Testis (tissue), 2 donors: ENCODE results near the gene FILIP1.

ENCODE experiments used
- CTCF ChIP-seq, 3 experiments: fragments of 450-650 bp in 2 of 3; fragments of 200-600 bp in 1 of 3; sonication (generic) in 1 of 3; IDR thresholded peaks; one replicate each; pipeline ENCODE4 v1.5.1; 2016 to 2019; ENCODE audit warnings: antibody characterized with exemption in 3 of 3, mild to moderate bottlenecking in 2 of 3, moderate library complexity in 1 of 3
- POLR2A ChIP-seq: fragments of 450-650 bp; IDR thresholded peaks from one replicate; pipeline ENCODE4 v1.6.1; 2017; ENCODE audit warnings: antibody characterized with exemption, mild to moderate bottlenecking, moderate library complexity

GRCh38 chr6:75243333-75244062 is 250.1 kb downstream of the FILIP1 start, which contains the start of gene COX7A2:
- peak; percentile 59 for TF ChIP-seq POLR2A
- no peak for TF ChIP-seq CTCF (IDR thresholded peaks at IDR 0.05)
